Endothelial cell of umbilical vein (primary cell): ENCODE data around the gene UBASH3B. TPM values are rescaled to one million over a fixed set of nuclear protein-coding genes. Genes with fewer than 3 reads are reported as not detected.
A peak's percentile ranks its signal among the peaks of the same experiment; 100 is the strongest.

Experiments
- BruUV-seq: library from RNA; stranded (reverse); fragments of 400-500 nt; replicated peaks from 2 replicates; lab custom pipeline; 2021; lab: Mats Ljungman, UMichigan
- CTCF ChIA-PET: fragments of 300-600, 350-600 bp; sonication (Branson Sonifier 250); formaldehyde crosslinking; loops from one replicate; lab custom pipeline; 2021; ENCODE audit warnings: antibody characterized with exemption, inconsistent platforms; lab: Charles Lee
- POLR2A ChIA-PET: fragments of 300-600, 350-600 bp; sonication (Branson Sonifier 250); formaldehyde crosslinking; loops from one replicate; lab custom pipeline; 2021; ENCODE audit warnings: antibody characterized with exemption, inconsistent platforms; lab: Charles Lee
- DNase-seq: peaks from one replicate; pipeline ENCODE4 v3.0.0-alpha.2; 2011; ENCODE audit warnings: low read depth, low spot score
- FAIRE-seq: peaks from 2 replicates; lab custom pipeline; 2011; peaks lifted over from hg19 to GRCh38; lab: Jason Lieb, UNC
- H2AFZ ChIP-seq: 2 replicates; pipeline ENCODE4 v1.6.0; 2012; ENCODE audit warnings: low read depth, low read length, control low read depth, inconsistent platforms
- H3K27ac ChIP-seq: 2 replicates; pipeline ENCODE4 v1.5.1; 2011; ENCODE audit warnings: low read depth, mild to moderate bottlenecking, control low read depth, low read length, moderate library complexity; ENCODE audit not compliant: insufficient read depth
- H3K27me3 ChIP-seq, 2 experiments: 2 replicates each; pipeline versions ENCODE4 v1.6.0 to v1.6.1; 2011; ENCODE audit warnings: low read length in 2 of 2, mixed read lengths in 1 of 2; ENCODE audit not compliant: control insufficient read depth in 2 of 2, insufficient read depth in 2 of 2
- H3K36me3 ChIP-seq, 2 experiments: 2 replicates in 1 of 2; 3 replicates in 1 of 2; pipeline ENCODE4 v1.5.1; 2011; ENCODE audit warnings: low read length in 2 of 2, mild to moderate bottlenecking in 1 of 2, moderate library complexity in 1 of 2; ENCODE audit not compliant: control insufficient read depth in 2 of 2, insufficient read depth in 2 of 2; ENCODE audit errors: extremely low read depth in 1 of 2
- H3K4me1 ChIP-seq: 3 replicates; pipeline ENCODE4 v1.5.1; 2011; ENCODE audit warnings: mild to moderate bottlenecking, low read length; ENCODE audit not compliant: control insufficient read depth, insufficient read depth; ENCODE audit errors: extremely low read depth
- H3K4me2 ChIP-seq: 2 replicates; pipeline ENCODE4 v1.6.1; 2011; ENCODE audit warnings: low read length, control low read depth, mixed read lengths; ENCODE audit not compliant: insufficient read depth
- H3K4me3 ChIP-seq, 3 experiments: fragments of 200-600 bp in 1 of 3; sonication (generic), shearing (Covaris generic) in 1 of 3; replicated peaks in 1 of 3; 2 replicates each; pipeline ENCODE4 v1.5.1; 2011 to 2016; ENCODE audit warnings: control low read depth in 3 of 3, low read length in 3 of 3, mild to moderate bottlenecking in 2 of 3, inconsistent platforms in 1 of 3, low read depth in 1 of 3, moderate library complexity in 1 of 3; ENCODE audit not compliant: insufficient read depth in 1 of 3
- H3K79me2 ChIP-seq: 2 replicates; pipeline ENCODE4 v1.6.0; 2012; ENCODE audit warnings: low read length, inconsistent platforms; ENCODE audit not compliant: control insufficient read depth, insufficient read depth
- H3K9ac ChIP-seq: replicated peaks from 2 replicates; pipeline ENCODE3; 2011; ENCODE audit warnings: low read length, control low read depth; ENCODE audit not compliant: insufficient read depth; ENCODE audit errors: extremely low read depth
- H3K9me1 ChIP-seq: replicated peaks from 3 replicates; pipeline ENCODE4 v1.6.0; 2011; ENCODE audit warnings: mild to moderate bottlenecking, low read length; ENCODE audit not compliant: control insufficient read depth, insufficient read depth; ENCODE audit errors: extremely low read depth
- H3K9me3 ChIP-seq: replicated peaks from 2 replicates; pipeline ENCODE4 v1.5.1; 2012; ENCODE audit warnings: low read length, inconsistent platforms; ENCODE audit not compliant: control insufficient read depth, insufficient read depth
- H4K20me1 ChIP-seq: replicated peaks from 2 replicates; pipeline ENCODE3; 2011; ENCODE audit warnings: mild to moderate bottlenecking, low read length; ENCODE audit not compliant: control insufficient read depth, insufficient read depth; ENCODE audit errors: extremely low read depth
- EZH2 ChIP-seq: IDR thresholded peaks from 2 replicates; pipeline ENCODE4 v1.6.1; 2012; ENCODE audit warnings: borderline replicate concordance, low read depth, mild to moderate bottlenecking, moderate library complexity, low read length, inconsistent platforms; ENCODE audit not compliant: severe bottlenecking
- GATA2 ChIP-seq: IDR thresholded peaks from 2 replicates; pipeline ENCODE4 v1.7.0; 2011; ENCODE audit warnings: low read depth, mild to moderate bottlenecking, moderate library complexity, mixed read lengths, low read length; ENCODE audit not compliant: insufficient read length, insufficient read depth
- dilution Hi-C: fragments of 300-500 bp; cut with MboI; formaldehyde crosslinking; loops from one replicate; pipeline ENCODE4 v1.15.0; 2019; ENCODE audit warnings: low sequenced_read_pairs; ENCODE audit not compliant: extremely low pct_ligation_motif_present
- intact Hi-C: fragments of 100-400 bp; cut with micrococcal nuclease; formaldehyde crosslinking; loops from one replicate; pipeline ENCODE4 v1.10.0; 2022
- polyA plus RNA-seq, 4 experiments: library from polyadenylated mRNA; depleted of rRNA in 3 of 4; stranded (reverse) in 3 of 4; unstranded in 1 of 4; fragments of >200 nt; gene quantifications; 2 replicates each; pipeline versions ENCODE4 v1.2.1 to v1.2.3, GENCODE V29; 2011 to 2012; ENCODE audit warnings: missing spikeins in 1 of 4
- total RNA-seq: library from RNA; stranded (reverse); gene quantifications from 2 replicates; pipeline ENCODE4 v1.2.3, GENCODE V29; 2021
- TF ChIP-seq, protein P1 (sequence below): IDR thresholded peaks from 2 replicates; pipeline ENCODE4 v1.6.1; 2011; ENCODE audit not compliant: insufficient read depth, insufficient read length

UBASH3B gene
- total and polyA plus RNA-seq, 2 donors (not counting 3 experiments of a cell fraction or from before 2014, with no cell fraction given), result 23.7 to 38.1 TPM

DNA sequence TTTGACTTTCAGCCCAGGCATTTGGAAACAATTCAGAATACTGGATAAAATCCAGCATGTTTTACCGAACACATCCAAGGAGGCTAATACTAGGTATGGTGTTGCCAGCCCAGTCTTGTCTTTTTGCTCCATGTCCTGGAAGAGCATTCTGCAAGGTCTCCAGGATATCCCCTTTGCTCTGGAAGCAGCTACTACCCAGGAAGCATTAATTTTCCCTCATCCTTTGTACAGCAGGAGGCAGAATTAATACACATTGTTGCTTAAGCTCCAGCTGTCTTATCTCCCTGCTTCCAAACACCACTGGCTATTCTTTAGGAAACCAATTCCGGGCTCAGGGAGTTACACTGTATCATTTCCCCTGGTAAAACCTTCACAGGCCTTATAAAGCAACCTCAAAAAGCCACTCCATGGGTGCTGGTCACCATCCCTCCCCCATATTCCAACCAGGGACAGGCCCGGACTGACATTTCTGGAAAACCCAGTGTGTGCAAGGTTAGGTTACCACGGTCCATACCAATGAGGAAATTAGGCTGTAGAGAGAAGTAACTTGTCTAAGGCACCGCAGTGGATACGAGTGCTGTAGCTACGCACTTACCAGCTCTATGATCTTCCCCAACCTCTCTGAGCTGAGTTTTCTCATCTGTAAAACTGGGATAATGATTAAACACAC lies 1.5 kb upstream of the UBASH3B start:
- TF ChIP-seq GATA2, result peak; percentile 25
- no peak for TF ChIP-seq EZH2
- Histone ChIP-seq H3K36me3 (no peaks in the 10 kb centered on the region), H3K9ac (no peak overlapping the region), H3K9me1 (no peaks in the 10 kb centered on the region), H3K27ac (no peak overlapping the region), H4K20me1 (no peaks in the 10 kb centered on the region), H3K9me3 (no peaks in the 10 kb centered on the region), H2AFZ (no peak overlapping the region), H3K4me3 (no peak overlapping the region), H3K27me3 (no peaks in the 10 kb centered on the region), H3K79me2 (peaks cover 26% of the 10 kb centered on the region), H3K4me2 (no peak overlapping the region), H3K4me1 (peaks cover 17% of the 10 kb centered on the region)
- intact Hi-C loops, result no loop called here
- dilution Hi-C loops, result no loop called here
- DNase-seq, result no peak
- ChIA-PET POLR2A (no interaction called here), CTCF (interaction anchor here (1.0 to 2.0 kb wide), 5 partner anchors 9 to 128 kb away, joined by 4 to 27 read pairs (median 4); no protein-coding TSS in a partner anchor)
- no TSS peak for BruUV-seq
- no peak for FAIRE-seq

DNA sequence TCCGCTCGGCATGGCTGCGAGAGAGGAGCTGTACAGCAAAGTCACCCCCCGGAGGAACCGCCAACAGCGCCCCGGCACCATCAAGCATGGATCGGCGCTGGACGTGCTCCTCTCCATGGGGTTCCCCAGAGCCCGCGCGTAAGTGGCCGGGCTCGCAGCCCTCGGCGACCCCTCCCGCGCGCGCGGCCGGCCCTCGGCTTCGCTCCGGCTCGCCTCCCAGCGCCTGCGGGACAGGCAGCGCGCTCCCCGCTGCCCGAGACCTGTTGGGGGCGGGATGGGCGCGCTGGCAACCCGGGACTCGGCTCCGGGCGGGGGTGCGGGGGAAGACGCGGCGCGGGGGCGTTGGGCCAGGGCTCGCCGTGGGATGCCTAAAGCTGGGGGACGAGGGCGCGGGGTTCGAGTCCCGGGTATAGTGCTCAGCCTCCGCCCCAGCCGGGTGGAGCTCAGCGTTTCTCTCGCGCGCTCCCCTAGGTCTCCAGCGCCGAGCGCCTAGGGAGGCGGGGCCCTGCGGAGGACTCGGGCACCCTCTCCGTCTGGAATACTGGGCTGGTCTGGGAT lies 630 bp downstream of the UBASH3B start:
- no peaks in the 10 kb centered on the region for H3K36me3 ChIP-seq
- peak overlapping the region; percentile 79 for H2AFZ ChIP-seq
- H3K79me2 ChIP-seq, result peaks cover 44% of the 10 kb centered on the region
- H3K27me3 ChIP-seq, result no peaks in the 10 kb centered on the region
- DNase-seq, result peak; percentile 79
- no peaks in the 10 kb centered on the region for H4K20me1 ChIP-seq
- no peaks in the 10 kb centered on the region for H3K9me3 ChIP-seq
- BruUV-seq, result no TSS peak
- dilution Hi-C loops (no loop called here), intact Hi-C loops (loop anchor here (1.0 to 5.0 kb wide), 5 partner anchors 56 to 406 kb away; partner anchors contain the start of gene HSPA8)
- peak overlapping the region; percentile 74 for H3K4me2 ChIP-seq
- TF ChIP-seq, protein P1, sequence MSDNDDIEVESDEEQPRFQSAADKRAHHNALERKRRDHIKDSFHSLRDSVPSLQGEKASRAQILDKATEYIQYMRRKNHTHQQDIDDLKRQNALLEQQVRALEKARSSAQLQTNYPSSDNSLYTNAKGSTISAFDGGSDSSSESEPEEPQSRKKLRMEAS, result no peak
- TF ChIP-seq EZH2 (no peak), GATA2 (no peak)
- ChIA-PET POLR2A (interaction anchor here (0.5 to 1.9 kb wide), 12 partner anchors 9 to 126 kb away, joined by 3 to 6 read pairs (median 4); no protein-coding TSS in a partner anchor), CTCF (interaction anchor here (0.6 to 3.9 kb wide), 20 partner anchors 8 to 365 kb away, joined by 3 to 59 read pairs (median 8); no protein-coding TSS in a partner anchor)
- peak overlapping the region; percentile 47 to 74 (median 62) for H3K4me3 ChIP-seq
- H3K4me1 ChIP-seq, result peaks cover 17% of the 10 kb centered on the region
- H3K27ac ChIP-seq, result peak overlapping the region; percentile 83
- peak; percentile 80 for FAIRE-seq
- peak overlapping the region; percentile 68 for H3K9ac ChIP-seq
- no peaks in the 10 kb centered on the region for H3K9me1 ChIP-seq
